NCI-H1436 treated with DMSO at 0.1 percent for 48 hours (cell line): ENCODE measurements around the gene PON3.

Source experiments
- DNase-seq: peaks from one replicate; lab custom pipeline; 2025; lab: John Stamatoyannopoulos, UW

Gene PON3

DNA sequence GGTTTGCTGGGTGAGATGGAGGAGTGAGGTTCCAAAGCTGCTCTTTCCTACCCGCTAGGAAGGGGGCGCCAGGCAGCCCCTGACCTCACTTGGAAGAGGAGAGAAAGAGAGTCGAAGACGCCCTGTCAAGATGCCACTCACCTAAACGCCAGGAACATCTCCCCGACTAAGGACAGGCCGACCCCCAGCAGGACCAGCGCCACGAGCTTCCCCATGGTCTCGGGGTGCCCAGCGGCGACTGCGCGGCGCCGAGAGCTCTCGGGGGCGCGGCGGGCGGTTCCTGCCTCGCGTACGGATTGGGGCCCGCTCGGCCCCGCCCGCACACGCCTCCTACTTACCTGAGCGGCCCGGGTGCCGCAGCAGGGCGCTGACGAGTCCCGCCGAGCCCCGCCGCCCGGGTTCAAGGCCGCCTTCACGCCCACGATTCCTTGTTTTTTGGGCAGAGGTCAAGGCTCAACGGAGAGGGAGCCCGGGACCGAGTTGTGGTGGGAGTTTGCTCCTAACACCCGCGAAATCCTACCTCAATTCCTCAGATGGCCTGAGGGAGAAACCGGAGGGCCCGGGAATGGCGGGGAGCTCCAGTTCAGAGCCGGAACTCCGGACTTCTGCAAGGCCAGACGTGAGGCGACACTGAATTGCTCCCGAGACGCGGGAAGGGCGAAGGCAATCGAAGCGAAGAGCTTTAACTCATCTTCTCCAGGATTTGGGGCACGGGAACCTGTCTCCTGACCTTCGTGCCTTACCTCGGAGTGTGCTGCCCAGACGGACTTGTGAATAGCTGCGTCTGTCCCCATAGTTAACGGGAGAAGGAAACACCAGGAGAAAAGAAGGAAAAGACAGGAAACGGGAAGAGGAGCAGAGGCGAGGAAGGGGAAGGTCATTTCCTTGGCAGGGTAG, at the start of gene PON3:
TSS of gene PON3 (minus strand) at position 240 of the 897 bp plus-strand sequence. CDS start at position 215, 25 bp downstream.
- no peak for DNase-seq

DNA sequence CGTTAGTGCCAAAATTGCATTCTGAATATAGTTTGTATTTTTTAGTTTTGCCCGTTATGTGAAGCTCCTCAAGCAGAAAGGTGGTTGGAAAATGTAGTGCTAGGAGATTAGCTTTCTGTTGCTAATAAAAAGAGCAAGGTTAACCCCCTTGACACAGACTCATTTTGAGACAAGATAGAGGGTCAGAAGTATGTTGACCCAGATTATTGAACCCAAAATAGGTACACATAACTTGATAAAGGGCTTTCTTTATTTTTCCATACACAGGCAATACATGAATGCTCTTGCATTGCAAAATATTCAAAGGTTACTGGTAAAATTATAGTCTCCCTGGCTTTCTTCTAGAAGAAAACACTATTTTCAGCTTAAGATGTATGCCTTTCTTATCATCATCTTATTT, 48.6 kb upstream of the PON3 start:
- no peak for DNase-seq

DNA sequence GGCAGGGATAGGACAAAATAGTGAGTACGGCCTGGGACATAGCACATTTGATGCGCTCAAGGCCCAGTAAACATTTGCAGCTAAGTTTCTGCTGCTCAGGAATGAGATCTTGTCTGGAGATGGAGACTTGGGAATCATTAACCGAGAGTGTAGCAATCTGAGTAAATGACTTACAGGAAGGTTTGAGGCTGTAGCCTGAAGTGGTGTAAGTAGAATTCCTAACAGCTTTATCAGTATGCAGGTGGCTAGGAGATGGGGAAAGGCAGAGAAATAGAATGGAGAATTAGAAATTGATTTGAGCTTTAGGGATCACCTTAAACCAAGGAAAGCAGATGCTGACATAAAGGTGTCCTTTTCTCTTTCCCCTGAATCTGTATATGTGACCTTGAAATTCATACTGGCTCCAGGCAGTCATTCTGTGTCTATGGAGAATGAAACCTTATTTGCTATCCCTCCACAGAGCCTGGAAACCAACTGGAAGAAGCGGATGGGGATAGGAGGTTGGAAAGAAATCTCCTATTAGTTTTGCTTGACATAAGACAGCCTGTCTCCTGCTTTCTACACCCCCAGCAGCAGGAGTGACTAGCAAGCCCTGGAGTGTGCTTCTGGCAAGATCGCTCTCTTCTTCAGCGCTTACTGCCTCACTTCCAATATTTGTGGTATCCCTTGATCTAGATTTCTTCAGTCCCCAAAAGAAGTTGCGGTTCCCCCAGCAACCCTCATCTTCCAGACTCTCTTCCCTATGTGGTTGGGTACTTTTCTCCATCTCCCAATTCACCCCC, 45.1 kb upstream of the PON3 start:
- DNase-seq: no peak

DNA sequence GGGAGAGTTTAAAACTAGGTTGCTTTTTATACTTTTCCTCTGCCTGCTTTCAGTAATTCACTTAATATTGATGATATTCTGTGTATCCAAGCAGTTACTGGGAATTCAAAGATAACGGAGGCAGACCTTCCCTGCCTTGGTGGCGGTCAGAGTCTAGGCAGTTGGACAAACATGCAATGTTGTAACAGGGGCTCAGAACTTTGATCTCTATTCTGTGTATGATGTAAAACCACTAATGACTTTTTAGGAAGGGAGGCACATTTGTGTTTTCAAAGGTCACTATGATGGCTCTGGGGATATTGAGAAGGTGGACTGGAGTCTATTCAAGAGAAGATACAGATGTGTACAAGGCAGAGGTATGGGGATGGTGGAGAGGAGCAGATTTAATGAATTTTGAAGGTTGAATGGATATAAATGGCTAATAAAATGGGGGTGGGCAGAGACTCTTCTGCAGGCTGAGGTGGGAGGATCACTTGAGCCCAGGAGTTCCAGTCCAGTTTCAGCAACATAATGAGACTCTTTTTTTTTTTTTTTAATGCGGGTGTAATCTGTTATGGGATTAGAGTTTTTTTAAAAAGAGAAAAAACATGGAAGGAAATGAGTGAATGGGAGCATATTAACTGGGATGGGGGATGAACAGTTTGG, 44.3 kb upstream of the PON3 start:
- no peak for DNase-seq

- no peak for DNase-seq
Observed at GRCh38 chr7:95436407-95436806, 40.2 kb upstream of the PON3 start.

- DNase-seq: no peak
Observed at GRCh38 chr7:95435422-95435780, 39.2 kb upstream of the PON3 start.

GRCh38 chr7:95434557-95435421, 38.6 kb upstream of the PON3 start, which contains the start of gene PON2:
Gene PON2 (minus strand): TSS chr7:95435028. CDS start chr7:95434951, 77 bp downstream.
- DNase-seq: no peak

DNA sequence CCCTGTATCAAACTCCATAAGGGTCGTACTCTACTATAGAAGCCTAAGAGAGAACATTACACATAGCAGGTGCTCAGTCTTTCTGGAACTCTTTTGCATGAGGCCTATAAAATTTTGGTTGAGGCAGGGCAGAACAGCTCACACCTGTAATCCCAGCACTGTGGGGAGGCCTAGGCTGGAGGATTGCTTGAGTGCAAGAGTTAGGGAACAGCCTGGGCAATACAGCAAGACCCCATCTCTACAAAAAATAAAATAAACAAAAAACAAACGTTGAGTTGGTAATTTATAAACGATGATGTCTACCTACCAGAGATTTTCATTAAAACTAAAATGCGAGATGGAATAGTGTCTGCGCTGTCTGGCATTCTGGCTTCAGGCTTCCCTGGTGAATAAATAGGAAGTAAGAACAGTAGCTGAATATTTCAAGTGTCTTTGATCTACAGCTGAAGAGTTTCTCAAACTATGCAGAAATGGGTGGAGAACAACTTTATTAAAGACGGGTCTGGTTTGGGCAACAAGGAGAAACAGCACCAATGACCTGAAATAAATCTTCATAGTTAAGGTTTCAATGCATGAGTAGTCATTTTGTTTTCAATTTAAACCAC, 37.9 kb upstream of the PON3 start:
- no peak for DNase-seq

DNA sequence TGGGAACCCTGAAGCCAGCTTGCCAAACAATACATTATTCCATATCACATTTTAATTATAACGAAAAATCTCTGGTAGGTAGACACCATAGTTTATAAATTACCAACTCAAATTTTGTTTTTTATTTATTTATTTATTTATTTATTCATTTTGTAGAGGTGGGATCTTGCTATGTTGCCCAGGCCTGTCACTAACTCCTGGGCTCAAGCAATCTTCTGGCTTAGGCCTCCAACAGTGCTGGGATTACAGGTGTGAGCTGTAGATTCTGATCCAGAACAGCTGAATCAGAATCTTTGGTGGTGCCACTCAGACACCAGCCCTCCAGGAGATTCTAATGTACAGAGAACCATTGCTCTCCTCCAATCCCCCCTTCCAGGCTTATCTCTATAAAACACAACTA, 37.0 kb upstream of the PON3 start:
- DNase-seq: no peak

DNA sequence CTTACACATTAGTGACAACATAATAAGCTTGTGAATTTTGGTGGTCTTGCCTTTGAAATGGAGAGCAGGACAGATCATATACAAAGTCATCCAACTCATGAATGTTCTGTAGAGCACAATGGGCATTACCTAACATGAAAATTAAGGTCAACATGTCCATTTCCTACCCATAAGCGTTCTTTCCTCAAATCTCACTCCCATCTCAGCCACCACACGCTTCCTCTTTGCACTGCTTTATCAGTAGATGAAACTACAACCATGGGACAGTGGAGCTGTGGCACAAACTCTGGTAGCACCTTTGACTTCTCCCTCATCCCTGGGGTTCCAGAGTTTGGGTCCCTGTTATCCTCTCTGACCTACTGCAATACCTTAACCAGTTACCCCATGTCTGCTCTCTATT, 36.4 kb upstream of the PON3 start:
- no peak for DNase-seq

GRCh38 chr7:95430864-95431263, 34.7 kb upstream of the PON3 start:
- no peak for DNase-seq

DNA sequence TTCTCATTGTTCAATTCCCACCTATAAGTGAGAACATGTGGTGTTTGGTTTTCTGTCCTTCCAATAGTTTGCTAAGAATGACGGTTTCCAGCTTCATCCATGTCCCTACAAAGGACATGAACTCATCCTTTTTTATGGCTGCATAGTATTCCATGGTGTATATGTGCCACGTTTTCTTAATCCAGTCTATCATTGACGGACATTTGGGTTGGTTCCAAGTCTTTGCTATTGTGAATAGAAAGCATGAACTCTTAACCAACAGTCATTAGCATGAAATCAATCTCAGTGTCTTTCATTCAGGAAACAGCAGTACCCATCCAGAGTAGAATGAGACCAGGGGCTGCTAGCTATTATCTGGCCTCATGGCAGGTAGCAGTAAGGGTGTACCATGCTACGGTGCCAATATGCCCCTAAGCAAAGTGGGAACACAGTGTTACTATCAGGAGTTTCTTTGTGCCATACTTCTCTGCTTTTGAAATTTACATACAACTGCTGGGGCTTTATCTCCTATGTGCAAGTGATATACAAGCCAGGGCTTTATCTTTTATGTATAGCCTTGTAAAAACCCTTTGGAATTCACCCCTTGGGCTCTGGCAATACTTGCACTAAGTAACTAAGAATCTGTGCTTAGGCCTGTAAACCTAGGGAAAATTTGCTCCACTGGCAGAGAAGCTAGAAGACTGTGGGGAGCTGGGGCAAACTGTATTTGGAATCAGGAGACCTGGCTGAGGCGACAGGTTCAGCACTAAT, 33.2 kb upstream of the PON3 start:
- no peak for DNase-seq

- DNase-seq: no peak
Observed at GRCh38 chr7:95427914-95428516, 31.8 kb upstream of the PON3 start.

DNA sequence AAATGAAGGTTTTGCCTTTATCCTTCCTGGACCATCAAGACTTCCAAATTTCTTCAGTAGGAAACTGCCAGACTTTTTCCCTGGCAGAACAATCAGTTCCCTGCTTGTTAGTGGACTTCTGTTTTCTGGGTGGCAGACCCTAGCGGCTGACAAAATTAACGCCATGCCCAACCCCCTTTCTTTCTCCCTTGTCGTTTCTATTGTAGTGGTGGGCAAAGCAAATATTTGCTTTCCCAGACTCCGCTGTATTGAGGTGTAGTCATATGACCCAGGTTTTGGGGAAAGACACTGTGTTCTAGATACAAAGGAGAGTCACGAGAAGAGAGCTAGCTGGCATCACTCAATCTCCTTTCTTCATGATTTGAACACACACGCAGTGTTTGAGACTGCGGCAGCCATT, 31.0 kb upstream of the PON3 start:
- DNase-seq: no peak

- no peak for DNase-seq
Observed at GRCh38 chr7:95425694-95426093, 29.5 kb upstream of the PON3 start.

GRCh38 chr7:95424716-95425115, 28.5 kb upstream of the PON3 start:
- no peak for DNase-seq

GRCh38 chr7:95421847-95422444, 25.8 kb upstream of the PON3 start:
- DNase-seq: no peak

DNA sequence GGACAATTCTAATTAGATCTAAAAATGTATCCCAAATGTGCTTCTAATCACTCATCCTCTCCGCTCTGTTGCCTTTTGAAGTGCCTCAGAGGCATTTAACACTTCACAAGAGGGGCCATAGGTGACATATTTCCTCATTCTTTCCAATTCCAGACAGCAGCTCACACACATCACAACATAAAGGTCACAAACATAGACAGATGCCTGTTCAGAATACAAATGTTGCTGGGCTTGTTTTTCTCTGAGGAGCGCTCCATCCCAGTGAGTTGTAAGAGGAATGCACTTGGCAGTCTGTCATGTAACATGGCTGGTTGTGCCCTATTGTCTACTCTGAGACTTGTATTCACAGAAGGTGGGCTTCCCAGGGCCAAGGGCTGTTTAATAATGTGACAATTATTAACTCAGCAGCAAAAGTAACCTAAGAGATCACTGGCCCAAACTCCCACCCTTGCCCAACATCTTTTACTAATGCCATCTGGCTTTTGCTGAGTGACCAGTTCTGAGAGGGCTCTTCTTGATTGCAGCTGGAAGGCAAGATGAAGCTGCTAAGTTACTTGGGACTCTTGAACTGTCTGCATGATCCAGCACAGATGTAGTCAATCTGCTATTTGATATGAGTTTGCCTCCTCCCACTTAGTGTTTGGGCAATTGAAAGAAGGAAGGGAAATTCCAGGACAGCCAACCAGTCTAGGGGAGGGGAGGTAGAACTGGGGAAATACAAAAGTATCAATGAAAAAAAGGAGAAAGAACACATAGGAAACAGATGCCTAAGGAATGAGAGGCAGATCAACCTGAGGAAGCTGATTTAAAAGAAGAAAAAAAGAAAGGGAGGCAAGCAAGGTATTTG, 25.0 kb upstream of the PON3 start:
- no peak for DNase-seq

DNA sequence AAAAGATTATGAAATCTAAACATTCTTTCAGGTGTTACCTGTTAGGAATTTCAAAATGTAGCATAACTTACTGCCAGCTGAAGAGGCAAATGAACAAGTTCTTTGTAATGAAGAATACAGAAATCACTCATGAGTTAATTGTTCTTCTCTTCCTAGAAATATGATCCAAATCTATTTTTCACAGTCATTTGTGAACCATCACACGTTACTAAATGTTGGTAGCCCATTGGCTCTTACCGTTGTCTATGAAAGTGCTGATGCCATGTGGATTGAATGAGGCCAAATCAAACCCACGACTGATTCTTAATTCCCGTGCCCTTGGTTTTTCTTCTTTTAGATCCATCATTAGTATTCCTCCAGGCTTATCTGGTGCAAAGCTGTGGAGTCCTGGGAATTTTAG, 15.9 kb upstream of the PON3 start:
- DNase-seq: no peak
